ENCODE measurements around the gene LGI4.

DNA sequence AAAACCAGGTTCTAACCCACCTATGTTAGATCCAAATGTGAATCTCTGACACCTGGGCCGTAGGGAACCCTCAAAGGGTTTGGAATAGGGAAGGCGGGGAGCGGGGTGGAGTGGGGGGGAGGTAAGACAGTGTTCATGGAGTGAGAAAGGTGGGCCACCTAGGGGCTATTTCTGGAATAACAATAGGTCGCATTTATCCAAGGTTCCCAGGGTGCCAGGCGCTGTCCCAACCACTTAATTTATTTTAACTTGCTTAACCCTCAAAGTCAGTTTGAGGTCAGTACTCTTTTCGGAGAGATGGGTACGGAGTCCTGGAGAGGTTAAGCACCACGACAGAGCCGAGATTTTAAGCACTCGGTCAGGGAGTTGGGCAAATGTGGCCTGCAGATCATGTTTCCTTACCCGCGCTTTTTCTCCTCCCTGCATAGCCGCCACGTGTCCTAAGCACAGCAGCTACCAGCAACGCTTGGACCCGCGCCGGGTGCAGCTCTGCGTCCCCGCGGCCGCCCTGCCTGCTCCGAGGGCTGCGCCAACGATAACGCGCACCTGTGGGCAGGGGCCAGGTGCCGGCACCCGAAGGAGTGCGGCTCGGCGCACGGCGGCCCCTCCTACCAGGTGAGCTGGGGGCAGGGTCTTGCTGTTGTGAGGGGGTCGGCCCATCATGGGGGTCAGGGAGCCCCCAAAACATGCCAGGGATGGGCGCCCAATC is 44.2 kb downstream of the LGI4 start:
- TF ChIP-seq, protein P1, sequence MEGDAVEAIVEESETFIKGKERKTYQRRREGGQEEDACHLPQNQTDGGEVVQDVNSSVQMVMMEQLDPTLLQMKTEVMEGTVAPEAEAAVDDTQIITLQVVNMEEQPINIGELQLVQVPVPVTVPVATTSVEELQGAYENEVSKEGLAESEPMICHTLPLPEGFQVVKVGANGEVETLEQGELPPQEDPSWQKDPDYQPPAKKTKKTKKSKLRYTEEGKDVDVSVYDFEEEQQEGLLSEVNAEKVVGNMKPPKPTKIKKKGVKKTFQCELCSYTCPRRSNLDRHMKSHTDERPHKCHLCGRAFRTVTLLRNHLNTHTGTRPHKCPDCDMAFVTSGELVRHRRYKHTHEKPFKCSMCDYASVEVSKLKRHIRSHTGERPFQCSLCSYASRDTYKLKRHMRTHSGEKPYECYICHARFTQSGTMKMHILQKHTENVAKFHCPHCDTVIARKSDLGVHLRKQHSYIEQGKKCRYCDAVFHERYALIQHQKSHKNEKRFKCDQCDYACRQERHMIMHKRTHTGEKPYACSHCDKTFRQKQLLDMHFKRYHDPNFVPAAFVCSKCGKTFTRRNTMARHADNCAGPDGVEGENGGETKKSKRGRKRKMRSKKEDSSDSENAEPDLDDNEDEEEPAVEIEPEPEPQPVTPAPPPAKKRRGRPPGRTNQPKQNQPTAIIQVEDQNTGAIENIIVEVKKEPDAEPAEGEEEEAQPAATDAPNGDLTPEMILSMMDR (IDR thresholded peaks at IDR 0.05; ENCODE audit: insufficient read depth, low read length) = peak; percentile 17
- TF ChIP-seq, protein P2, sequence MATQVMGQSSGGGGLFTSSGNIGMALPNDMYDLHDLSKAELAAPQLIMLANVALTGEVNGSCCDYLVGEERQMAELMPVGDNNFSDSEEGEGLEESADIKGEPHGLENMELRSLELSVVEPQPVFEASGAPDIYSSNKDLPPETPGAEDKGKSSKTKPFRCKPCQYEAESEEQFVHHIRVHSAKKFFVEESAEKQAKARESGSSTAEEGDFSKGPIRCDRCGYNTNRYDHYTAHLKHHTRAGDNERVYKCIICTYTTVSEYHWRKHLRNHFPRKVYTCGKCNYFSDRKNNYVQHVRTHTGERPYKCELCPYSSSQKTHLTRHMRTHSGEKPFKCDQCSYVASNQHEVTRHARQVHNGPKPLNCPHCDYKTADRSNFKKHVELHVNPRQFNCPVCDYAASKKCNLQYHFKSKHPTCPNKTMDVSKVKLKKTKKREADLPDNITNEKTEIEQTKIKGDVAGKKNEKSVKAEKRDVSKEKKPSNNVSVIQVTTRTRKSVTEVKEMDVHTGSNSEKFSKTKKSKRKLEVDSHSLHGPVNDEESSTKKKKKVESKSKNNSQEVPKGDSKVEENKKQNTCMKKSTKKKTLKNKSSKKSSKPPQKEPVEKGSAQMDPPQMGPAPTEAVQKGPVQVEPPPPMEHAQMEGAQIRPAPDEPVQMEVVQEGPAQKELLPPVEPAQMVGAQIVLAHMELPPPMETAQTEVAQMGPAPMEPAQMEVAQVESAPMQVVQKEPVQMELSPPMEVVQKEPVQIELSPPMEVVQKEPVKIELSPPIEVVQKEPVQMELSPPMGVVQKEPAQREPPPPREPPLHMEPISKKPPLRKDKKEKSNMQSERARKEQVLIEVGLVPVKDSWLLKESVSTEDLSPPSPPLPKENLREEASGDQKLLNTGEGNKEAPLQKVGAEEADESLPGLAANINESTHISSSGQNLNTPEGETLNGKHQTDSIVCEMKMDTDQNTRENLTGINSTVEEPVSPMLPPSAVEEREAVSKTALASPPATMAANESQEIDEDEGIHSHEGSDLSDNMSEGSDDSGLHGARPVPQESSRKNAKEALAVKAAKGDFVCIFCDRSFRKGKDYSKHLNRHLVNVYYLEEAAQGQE (IDR thresholded peaks at IDR 0.05; ENCODE audit: insufficient replicate concordance, low read depth) = no peak
